ENCODE measurements around the gene MCUR1. TPM values are rescaled to one million over a fixed set of nuclear protein-coding genes. Genes with fewer than 3 reads are reported as not detected.

MCUR1 gene
- total and polyA plus RNA-seq, 2 of the 13 experiments (the other 11 are each of a cell fraction or from before 2014, with no cell fraction given) = 8.0 to 29.6 TPM

DNA sequence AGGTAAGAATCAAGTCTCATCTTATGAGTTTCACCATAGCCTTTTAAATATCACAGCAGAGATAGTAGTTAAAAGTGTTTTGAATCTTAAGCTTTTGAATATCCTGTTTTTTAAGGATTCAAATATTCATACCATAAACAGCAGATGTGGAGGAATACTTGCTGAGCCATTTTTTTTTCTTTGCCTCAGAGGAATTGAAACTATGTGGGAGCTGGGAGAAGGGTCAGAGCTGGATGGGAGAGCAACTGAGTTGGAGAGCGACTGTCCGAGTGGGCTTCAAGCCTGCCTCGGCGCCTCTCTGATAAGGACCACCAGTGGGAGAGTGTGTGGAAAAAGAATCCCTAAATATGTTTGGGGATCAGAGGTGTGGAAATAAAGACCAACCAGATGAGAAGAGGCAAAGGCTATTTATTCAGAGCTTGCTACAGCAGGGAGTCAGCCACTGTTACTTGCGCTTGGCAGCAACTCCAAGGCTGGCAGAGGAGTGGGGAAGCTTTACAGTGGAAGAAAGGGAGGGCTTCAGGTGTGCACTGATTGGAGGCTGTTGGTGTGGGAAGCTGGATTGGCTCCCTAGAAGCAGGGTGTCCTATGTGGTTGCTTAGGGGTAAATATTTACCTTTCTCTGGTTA lies 34.3 kb upstream of the MCUR1 start:
- BruUV-seq (replicated peaks) = no TSS peak
- intact Hi-C loops (cut with micrococcal nuclease; ENCODE audit: unreplicated experiment) (no loop called here), in situ Hi-C loops (cut with HindIII; ENCODE audit: extremely low pct_ligation_motif_present, low pct_unique_long_range_greater_than_20kb) (no loop called here)
- Histone ChIP-seq H3K79me2 (ENCODE audit: insufficient read depth, low read length) (no peaks in the 10 kb centered on the region), H3K9ac (ENCODE audit: insufficient read depth, low read depth, low read length) (no peak overlapping the region), H3K4me3 (replicated peaks in 1 of 3; ENCODE audit: insufficient read depth in 1 of 3, low read depth in 2 of 3, low read length in 3 of 3) (no peak overlapping the region), H3K4me1 (ENCODE audit: insufficient read depth, low read length) (peaks cover 15% of the 10 kb centered on the region), H2AFZ (ENCODE audit: low read length) (no peak overlapping the region), H3K4me2 (ENCODE audit: low read depth, low read length) (no peak overlapping the region), H3K27ac (ENCODE audit: extremely low read length, insufficient read depth, low read length) (no peak overlapping the region), H4K20me1 (ENCODE audit: insufficient read depth, low read length) (no peaks in the 10 kb centered on the region), H3K36me3 (replicated peaks in 1 of 2; ENCODE audit: control insufficient read depth in 1 of 2, insufficient read depth in 2 of 2, low read length in 2 of 2) (no peaks in the 10 kb centered on the region), H3K27me3 (ENCODE audit: control insufficient read depth in 1 of 2, insufficient read depth in 2 of 2, low read length in 2 of 2) (peaks cover 0 to 7% of the 10 kb centered on the region in 2 experiments; a peak in 2 of 5 replicates), H3K9me3 (ENCODE audit: low read length) (no peaks in the 10 kb centered on the region)
- 53% methylated on average over 5 of the region's 5 CpGs for WGBS (ENCODE audit: low lambda C conversion rate)
- ChIA-PET CTCF (ENCODE audit: low intra/inter-chr PET ratio, low total read pairs) (no interaction called here), POLR2A (interaction anchor here (1.7 kb wide), 1 partner anchor 35 kb away, joined by 5 read pairs; the partner anchor contains the start of gene MCUR1)
- ATAC-seq (no peak), DNase-seq (ENCODE audit: low spot score) (no peak), FAIRE-seq (no peak)
- TF ChIP-seq ZNF724P (CRISPR knock-in tag; IDR thresholded peaks at IDR 0.05; ENCODE audit: borderline replicate concordance) (no peak), RERE (CRISPR knock-in tag; IDR thresholded peaks at IDR 0.05; ENCODE audit: low read depth) (no peak), NR2C2 (CRISPR knock-in tag; IDR thresholded peaks at IDR 0.05; ENCODE audit: borderline replicate concordance) (no peak), U2AF2 (IDR thresholded peaks at IDR 0.05; ENCODE audit: low read depth, low read length) (no peak), FOXK2 (IDR thresholded peaks at IDR 0.05) (no peak), CBX1 (IDR thresholded peaks at IDR 0.05; ENCODE audit: low read depth) (no peak), BORCS8-MEF2B (CRISPR knock-in tag; IDR thresholded peaks at IDR 0.05) (no peak), ZHX1 (CRISPR knock-in tag; IDR thresholded peaks at IDR 0.05; ENCODE audit: low read depth) (no peak), ZNF136 (CRISPR knock-in tag; IDR thresholded peaks at IDR 0.05; ENCODE audit: low read depth) (no peak), REPIN1 (CRISPR knock-in tag; IDR thresholded peaks at IDR 0.05; ENCODE audit: borderline replicate concordance, low read depth) (no peak), KDM2A (CRISPR knock-in tag; IDR thresholded peaks at IDR 0.05; ENCODE audit: borderline replicate concordance, low read depth) (no peak), NONO (IDR thresholded peaks at IDR 0.05) (no peak), NONO (CRISPR knock-in tag; conservative IDR thresholded peaks at IDR 0.05) (no peak), PTBP1 (IDR thresholded peaks at IDR 0.05; ENCODE audit: low read depth, low read length, poor library complexity, severe bottlenecking) (no peak)
- TF ChIP-seq, protein P1, sequence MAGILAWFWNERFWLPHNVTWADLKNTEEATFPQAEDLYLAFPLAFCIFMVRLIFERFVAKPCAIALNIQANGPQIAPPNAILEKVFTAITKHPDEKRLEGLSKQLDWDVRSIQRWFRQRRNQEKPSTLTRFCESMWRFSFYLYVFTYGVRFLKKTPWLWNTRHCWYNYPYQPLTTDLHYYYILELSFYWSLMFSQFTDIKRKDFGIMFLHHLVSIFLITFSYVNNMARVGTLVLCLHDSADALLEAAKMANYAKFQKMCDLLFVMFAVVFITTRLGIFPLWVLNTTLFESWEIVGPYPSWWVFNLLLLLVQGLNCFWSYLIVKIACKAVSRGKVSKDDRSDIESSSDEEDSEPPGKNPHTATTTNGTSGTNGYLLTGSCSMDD (CRISPR knock-in tag; IDR thresholded peaks at IDR 0.05) = no peak

Measured in HepG2 (cell line).